Medulla oblongata (tissue), 1 donor: ENCODE results near the gene STPG4.

Experiments
- DNase-seq: peaks from one replicate; pipeline ENCODE4 v3.0.0-alpha.2; 2015; ENCODE audit errors: extremely low spot score

The STPG4 gene

GRCh38 chr2:47072018-47072691 lies 83.0 kb downstream of the STPG4 start:
- DNase-seq = peak; percentile 87

GRCh38 chr2:47070920-47071824 lies 83.9 kb downstream of the STPG4 start:
- DNase-seq = peak; percentile 80

- DNase-seq = no peak
Observed at GRCh38 chr2:47070155-47070919, 84.8 kb downstream of the STPG4 start.

- no peak for DNase-seq
Observed at GRCh38 chr2:47069628-47070154, 85.4 kb downstream of the STPG4 start.

- no peak for DNase-seq
Observed at GRCh38 chr2:47068981-47069627, 86.0 kb downstream of the STPG4 start.

GRCh38 chr2:47067788-47068407 lies 87.2 kb downstream of the STPG4 start:
- no peak for DNase-seq

- no peak for DNase-seq
Observed at GRCh38 chr2:47065771-47066380, 89.2 kb downstream of the STPG4 start.

GRCh38 chr2:47065343-47065742 lies 89.8 kb downstream of the STPG4 start:
- DNase-seq = no peak

GRCh38 chr2:47064106-47064505 lies 91.0 kb downstream of the STPG4 start:
- peak; percentile 72 for DNase-seq

- DNase-seq = no peak
Observed at GRCh38 chr2:47063538-47063930, 91.6 kb downstream of the STPG4 start.

- DNase-seq = no peak
Observed at GRCh38 chr2:47062681-47063537, 92.2 kb downstream of the STPG4 start.

- DNase-seq = no peak
Observed at GRCh38 chr2:47061944-47062678, 93.0 kb downstream of the STPG4 start.

- DNase-seq = no peak
Observed at GRCh38 chr2:47060652-47061170, 94.4 kb downstream of the STPG4 start.

- peak; percentile 73 for DNase-seq
Observed at GRCh38 chr2:47058003-47058931, 96.8 kb downstream of the STPG4 start.

- no peak for DNase-seq
Observed at GRCh38 chr2:47057687-47058002, 97.5 kb downstream of the STPG4 start.

- peak; percentile 78 for DNase-seq
Observed at GRCh38 chr2:47056868-47057686, 98.0 kb downstream of the STPG4 start.

GRCh38 chr2:47056374-47056773 lies 98.7 kb downstream of the STPG4 start:
- DNase-seq = no peak
